ENCODE data around the gene RRP12.

RRP12 gene, protein sequence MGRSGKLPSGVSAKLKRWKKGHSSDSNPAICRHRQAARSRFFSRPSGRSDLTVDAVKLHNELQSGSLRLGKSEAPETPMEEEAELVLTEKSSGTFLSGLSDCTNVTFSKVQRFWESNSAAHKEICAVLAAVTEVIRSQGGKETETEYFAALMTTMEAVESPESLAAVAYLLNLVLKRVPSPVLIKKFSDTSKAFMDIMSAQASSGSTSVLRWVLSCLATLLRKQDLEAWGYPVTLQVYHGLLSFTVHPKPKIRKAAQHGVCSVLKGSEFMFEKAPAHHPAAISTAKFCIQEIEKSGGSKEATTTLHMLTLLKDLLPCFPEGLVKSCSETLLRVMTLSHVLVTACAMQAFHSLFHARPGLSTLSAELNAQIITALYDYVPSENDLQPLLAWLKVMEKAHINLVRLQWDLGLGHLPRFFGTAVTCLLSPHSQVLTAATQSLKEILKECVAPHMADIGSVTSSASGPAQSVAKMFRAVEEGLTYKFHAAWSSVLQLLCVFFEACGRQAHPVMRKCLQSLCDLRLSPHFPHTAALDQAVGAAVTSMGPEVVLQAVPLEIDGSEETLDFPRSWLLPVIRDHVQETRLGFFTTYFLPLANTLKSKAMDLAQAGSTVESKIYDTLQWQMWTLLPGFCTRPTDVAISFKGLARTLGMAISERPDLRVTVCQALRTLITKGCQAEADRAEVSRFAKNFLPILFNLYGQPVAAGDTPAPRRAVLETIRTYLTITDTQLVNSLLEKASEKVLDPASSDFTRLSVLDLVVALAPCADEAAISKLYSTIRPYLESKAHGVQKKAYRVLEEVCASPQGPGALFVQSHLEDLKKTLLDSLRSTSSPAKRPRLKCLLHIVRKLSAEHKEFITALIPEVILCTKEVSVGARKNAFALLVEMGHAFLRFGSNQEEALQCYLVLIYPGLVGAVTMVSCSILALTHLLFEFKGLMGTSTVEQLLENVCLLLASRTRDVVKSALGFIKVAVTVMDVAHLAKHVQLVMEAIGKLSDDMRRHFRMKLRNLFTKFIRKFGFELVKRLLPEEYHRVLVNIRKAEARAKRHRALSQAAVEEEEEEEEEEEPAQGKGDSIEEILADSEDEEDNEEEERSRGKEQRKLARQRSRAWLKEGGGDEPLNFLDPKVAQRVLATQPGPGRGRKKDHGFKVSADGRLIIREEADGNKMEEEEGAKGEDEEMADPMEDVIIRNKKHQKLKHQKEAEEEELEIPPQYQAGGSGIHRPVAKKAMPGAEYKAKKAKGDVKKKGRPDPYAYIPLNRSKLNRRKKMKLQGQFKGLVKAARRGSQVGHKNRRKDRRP (N-terminal part only)

DNA sequence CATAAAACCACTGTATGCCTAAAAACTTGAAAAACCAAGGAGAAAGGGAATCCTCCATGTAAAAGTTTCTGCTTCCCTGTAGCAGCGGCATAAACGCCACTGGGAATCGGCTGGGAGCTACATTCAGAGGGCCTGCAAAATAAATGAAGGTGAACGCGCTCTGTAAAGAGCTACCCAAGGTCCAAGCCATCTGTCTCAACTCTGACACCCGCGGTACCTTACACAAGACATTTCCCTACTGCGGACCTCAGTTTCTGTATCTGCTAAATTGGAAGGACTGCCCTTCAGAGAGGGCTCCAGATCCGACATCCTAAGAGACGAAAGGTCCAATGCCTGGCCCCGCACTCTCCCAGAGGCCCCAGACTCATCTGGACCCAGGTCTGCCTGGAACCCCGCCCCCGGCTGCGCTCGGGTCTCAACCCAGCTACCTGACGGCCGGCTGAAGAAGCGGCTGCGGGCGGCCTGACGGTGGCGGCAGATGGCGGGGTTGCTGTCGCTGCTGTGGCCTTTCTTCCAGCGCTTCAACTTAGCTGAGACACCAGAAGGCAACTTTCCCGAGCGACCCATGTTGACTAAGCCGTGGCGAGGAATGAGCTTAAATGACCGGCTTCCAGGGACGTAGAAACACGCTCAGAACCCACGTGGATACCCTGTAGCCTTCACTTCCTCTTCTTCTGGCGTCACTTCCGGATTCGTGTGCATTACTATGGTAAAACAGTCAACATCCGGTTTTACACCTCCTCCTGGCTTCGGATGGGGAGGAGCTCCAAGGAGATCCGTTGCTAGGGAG, at the start of gene RRP12:
Gene RRP12, minus strand, starts transcription at position 676 of the 790 bp plus-strand sequence. Its CDS starts 109 bp downstream, at position 567.
- H3K9me3 ChIP-seq (ENCODE audit: control insufficient read depth, insufficient read depth, low read length) = no peaks in the 10 kb centered on the region
- peaks cover 36% of the 10 kb centered on the region for H3K36me3 ChIP-seq (ENCODE audit: control insufficient read depth, insufficient read depth, low read length)
- H3K4me1 ChIP-seq (ENCODE audit: control insufficient read depth, insufficient read depth, low read length) = peaks cover 7% of the 10 kb centered on the region
- H3K27ac ChIP-seq (ENCODE audit: low read depth, low read length) = peak within 1 kb of the TSS; percentile 79
- H3K9ac ChIP-seq (ENCODE audit: low read depth, low read length) = peak within 1 kb of the TSS; percentile 65; the same call in 1 of the 2 replicates
- no peaks in the 10 kb centered on the region for H3K27me3 ChIP-seq (ENCODE audit: control insufficient read depth, insufficient read depth, low read length)
- peak within 1 kb of the TSS; percentile 90 for H3K4me3 ChIP-seq (ENCODE audit: low read depth, low read length)

DNA sequence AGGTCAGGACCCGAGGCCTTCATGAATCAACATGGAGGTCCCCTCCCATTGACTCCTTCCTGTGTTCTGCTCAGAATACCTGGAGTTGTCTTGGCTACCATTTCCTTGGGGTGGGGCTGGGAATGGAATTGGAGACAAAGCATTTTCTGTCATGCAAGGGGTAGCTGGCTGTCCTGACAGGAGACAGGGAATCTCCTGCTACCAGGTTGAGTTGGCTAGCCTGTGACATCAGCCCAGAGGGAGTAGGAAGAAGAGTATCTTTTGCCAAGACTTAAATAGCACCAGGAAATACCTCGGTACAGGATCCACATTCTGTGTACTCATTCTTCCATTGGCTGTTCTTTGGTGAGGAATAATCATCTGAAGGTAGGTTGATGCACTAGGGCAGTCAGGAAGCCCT, 49.7 kb upstream of the RRP12 start:
- peaks cover 49% of the 10 kb centered on the region for H3K36me3 ChIP-seq (ENCODE audit: control insufficient read depth, insufficient read depth, low read length)
- no peaks in the 10 kb centered on the region for H3K27me3 ChIP-seq (ENCODE audit: control insufficient read depth, insufficient read depth, low read length)
- H3K4me3 ChIP-seq (ENCODE audit: low read depth, low read length) = no peak overlapping the region
- no peaks in the 10 kb centered on the region; the same call in 1 of the 2 replicates for H3K4me1 ChIP-seq (ENCODE audit: control insufficient read depth, insufficient read depth, low read length)
- no peak overlapping the region for H3K27ac ChIP-seq (ENCODE audit: low read depth, low read length)
- H3K9me3 ChIP-seq (ENCODE audit: control insufficient read depth, insufficient read depth, low read length) = no peaks in the 10 kb centered on the region
- H3K9ac ChIP-seq (ENCODE audit: low read depth, low read length) = no peak overlapping the region

DNA sequence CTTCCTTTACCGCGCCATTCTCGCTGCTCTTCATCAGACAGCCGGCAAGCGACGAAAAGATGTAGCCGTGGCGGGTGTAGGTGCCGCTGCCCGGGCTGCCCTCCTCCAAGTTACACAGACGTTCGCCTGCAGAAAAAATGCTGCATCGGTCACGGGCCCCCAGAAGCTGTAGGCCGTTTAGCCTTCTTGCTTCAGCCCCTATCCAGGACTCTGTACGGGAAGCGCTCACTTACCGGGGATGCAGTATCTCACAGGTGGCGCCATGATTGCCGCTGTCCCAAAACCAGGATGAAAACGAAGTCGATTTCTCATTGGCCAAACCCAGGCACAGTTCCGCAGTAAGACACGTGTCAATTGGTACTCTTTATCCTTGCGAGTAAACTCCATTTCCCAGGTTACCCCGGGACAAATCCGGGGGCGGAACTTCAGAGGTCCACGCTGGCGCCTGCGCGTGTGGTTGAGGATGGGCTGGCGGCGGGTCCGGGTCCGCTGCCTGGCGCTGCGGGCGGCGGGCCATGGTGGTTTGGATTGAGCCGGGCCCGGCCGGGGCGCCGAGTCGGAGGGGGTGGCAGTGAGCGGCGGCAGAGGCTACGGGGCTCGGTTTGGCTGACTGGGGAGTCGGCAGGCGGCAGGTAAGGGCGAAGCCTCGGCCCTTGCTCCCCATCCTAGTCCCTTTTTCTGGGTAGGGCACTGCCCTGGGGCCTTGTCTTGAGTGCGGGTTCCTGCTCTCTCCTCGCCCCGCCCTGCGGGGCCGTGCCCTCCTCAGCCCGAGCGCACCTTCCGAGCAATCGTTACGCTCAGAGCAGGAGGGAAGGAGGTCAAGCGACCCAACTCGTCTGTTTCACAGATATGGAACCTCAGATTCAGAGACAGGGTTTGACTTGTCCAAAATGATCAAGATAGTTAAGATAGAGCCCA, 44.8 kb upstream of the RRP12 start, which contains the start of the genes EXOSC1 and ZDHHC16:
Gene EXOSC1, minus strand, starts transcription at position 285 of the 918 bp plus-strand sequence. Its CDS starts 21 bp downstream, at position 264.
Gene ZDHHC16, plus strand, starts transcription at position 454 of the 918 bp plus-strand sequence. CDS start 5,501 bp downstream, outside the sequence.
- peak within 1 kb of the TSS; percentile 82 for H3K9ac ChIP-seq (ENCODE audit: low read depth, low read length)
- H3K9me3 ChIP-seq (ENCODE audit: control insufficient read depth, insufficient read depth, low read length) = no peaks in the 10 kb centered on the region
- no peaks in the 10 kb centered on the region for H3K27me3 ChIP-seq (ENCODE audit: control insufficient read depth, insufficient read depth, low read length)
- H3K36me3 ChIP-seq (ENCODE audit: control insufficient read depth, insufficient read depth, low read length) = peaks cover 33% of the 10 kb centered on the region
- peaks cover 8% of the 10 kb centered on the region for H3K4me1 ChIP-seq (ENCODE audit: control insufficient read depth, insufficient read depth, low read length)
- H3K27ac ChIP-seq (ENCODE audit: low read depth, low read length) = peak within 1 kb of the TSS; percentile 74
- peak within 1 kb of the TSS; percentile 94 for H3K4me3 ChIP-seq (ENCODE audit: low read depth, low read length)

DNA sequence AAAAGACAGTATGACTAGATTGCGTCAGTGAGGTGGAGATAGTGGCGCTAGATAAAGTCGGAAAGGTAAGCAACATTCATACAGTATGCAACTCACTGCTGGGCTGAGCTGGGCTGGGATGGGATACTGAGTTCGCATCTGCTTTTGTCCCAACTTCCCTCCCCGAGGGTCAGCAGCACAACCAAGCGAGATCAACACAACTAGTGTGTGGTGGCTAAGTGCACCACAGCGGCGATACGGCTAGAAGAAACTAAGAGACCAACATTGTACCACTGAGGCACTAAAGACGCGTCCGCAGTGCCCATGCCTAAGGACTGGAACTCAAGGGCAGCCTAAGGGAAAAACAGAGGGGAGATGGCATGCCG, 44.2 kb upstream of the RRP12 start:
- peak overlapping the region; percentile 67 for H3K9ac ChIP-seq (ENCODE audit: low read depth, low read length)
- H3K9me3 ChIP-seq (ENCODE audit: control insufficient read depth, insufficient read depth, low read length) = no peaks in the 10 kb centered on the region
- H3K27me3 ChIP-seq (ENCODE audit: control insufficient read depth, insufficient read depth, low read length) = no peaks in the 10 kb centered on the region
- H3K27ac ChIP-seq (ENCODE audit: low read depth, low read length) = peak overlapping the region; percentile 71
- peak overlapping the region; percentile 94 for H3K4me3 ChIP-seq (ENCODE audit: low read depth, low read length)
- peaks cover 33% of the 10 kb centered on the region for H3K36me3 ChIP-seq (ENCODE audit: control insufficient read depth, insufficient read depth, low read length)
- peaks cover 8% of the 10 kb centered on the region for H3K4me1 ChIP-seq (ENCODE audit: control insufficient read depth, insufficient read depth, low read length)

DNA sequence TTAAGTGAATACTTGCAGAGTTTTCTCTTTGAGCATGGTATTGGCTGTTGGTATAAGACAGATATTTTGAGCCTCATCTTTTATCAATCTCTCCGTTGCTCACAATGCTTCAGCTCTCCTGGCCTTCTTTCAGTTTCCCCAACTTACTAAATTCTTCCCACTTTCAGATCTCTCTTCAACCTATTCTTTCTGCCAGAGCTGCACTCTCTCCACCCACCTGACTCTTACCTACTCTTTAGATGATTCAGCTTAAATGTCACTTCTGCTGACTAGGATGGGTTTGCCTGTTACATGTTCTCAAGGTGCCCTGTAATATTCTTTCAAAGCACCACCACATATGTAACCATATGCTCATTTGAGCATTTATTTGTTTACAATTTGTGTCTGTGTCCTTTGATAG, 43.1 kb upstream of the RRP12 start:
- no peak overlapping the region for H3K27ac ChIP-seq (ENCODE audit: low read depth, low read length)
- peaks cover 8% of the 10 kb centered on the region for H3K4me1 ChIP-seq (ENCODE audit: control insufficient read depth, insufficient read depth, low read length)
- H3K9me3 ChIP-seq (ENCODE audit: control insufficient read depth, insufficient read depth, low read length) = no peaks in the 10 kb centered on the region
- no peaks in the 10 kb centered on the region for H3K27me3 ChIP-seq (ENCODE audit: control insufficient read depth, insufficient read depth, low read length)
- peaks cover 40% of the 10 kb centered on the region for H3K36me3 ChIP-seq (ENCODE audit: control insufficient read depth, insufficient read depth, low read length)
- H3K4me3 ChIP-seq (ENCODE audit: low read depth, low read length) = peak overlapping the region; percentile 94
- no peak overlapping the region for H3K9ac ChIP-seq (ENCODE audit: low read depth, low read length)

DNA sequence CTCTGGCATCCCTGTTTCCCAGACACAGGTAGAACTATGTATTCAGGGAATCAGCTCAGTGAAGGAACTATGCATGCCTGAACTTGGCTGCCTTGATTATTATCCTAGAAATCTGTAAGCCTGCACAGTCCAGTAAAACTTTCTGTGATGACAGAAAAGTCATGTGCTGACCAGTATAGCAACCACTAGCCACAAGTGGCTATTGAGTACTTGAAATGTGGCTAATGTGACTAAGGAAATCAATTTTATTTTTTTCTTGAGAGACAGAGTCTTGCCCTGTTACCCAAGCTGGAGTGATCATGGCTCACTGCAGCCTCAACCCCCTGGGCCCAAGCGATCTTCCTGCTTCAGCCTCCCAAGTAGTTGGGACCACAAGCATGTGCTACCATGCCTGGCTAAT, 41.1 kb upstream of the RRP12 start:
- no peak overlapping the region for H3K27ac ChIP-seq (ENCODE audit: low read depth, low read length)

DNA sequence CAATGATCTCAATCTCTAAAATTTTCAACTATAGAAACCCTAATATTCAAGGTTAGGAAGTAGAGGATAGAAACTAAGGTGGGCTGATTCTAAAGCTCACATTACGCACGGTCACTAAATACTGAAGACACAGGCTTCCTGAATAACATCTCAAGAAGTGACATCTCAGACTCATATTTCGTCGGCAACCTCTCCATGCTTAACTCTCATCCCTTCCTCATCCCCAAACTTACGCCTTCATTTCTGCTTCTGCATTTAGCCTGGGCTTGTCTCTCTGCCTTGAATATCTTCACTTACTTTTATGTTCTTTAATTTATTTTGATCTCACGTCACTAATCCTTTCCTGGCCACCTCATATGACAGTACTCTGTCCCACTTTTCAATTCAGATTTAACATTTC, 34.1 kb upstream of the RRP12 start:
- Histone ChIP-seq H3K9ac (ENCODE audit: low read depth, low read length) (no peak overlapping the region), H3K9me3 (ENCODE audit: control insufficient read depth, insufficient read depth, low read length) (no peaks in the 10 kb centered on the region), H3K36me3 (ENCODE audit: control insufficient read depth, insufficient read depth, low read length) (peaks cover 83% of the 10 kb centered on the region), H3K27ac (ENCODE audit: low read depth, low read length) (no peak overlapping the region), H3K27me3 (ENCODE audit: control insufficient read depth, insufficient read depth, low read length) (no peaks in the 10 kb centered on the region), H3K4me1 (ENCODE audit: control insufficient read depth, insufficient read depth, low read length) (no peaks in the 10 kb centered on the region), H3K4me3 (ENCODE audit: low read depth, low read length) (no peak overlapping the region)

More for the DNA sequence above, 41.1 kb upstream of the RRP12 start:
- no peak overlapping the region for H3K4me3 ChIP-seq (ENCODE audit: low read depth, low read length)
- no peaks in the 10 kb centered on the region for H3K27me3 ChIP-seq (ENCODE audit: control insufficient read depth, insufficient read depth, low read length)
- peaks cover 8% of the 10 kb centered on the region for H3K4me1 ChIP-seq (ENCODE audit: control insufficient read depth, insufficient read depth, low read length)
- H3K9me3 ChIP-seq (ENCODE audit: control insufficient read depth, insufficient read depth, low read length) = no peaks in the 10 kb centered on the region
- H3K9ac ChIP-seq (ENCODE audit: low read depth, low read length) = no peak overlapping the region
- peaks cover 57% of the 10 kb centered on the region for H3K36me3 ChIP-seq (ENCODE audit: control insufficient read depth, insufficient read depth, low read length)

DNA sequence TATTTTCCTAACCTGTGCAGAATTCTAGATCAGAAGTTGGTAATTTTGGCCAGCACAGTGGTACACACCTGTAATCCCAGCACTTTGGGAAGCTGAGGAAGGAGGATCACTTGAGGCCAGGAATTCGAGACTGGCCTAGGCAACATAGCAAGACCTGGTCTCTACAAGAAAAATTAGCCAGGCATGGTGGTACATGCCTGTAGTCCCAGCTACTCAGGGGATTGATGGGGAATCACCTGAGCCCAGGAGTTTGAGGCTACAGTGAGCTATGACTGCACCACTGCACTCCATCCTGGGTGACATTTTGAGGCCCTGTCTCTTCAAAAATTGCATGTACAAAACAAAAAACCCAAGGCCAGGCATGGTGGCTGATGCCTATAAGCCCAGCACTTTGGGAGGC, 33.4 kb upstream of the RRP12 start:
- Histone ChIP-seq H3K4me1 (ENCODE audit: control insufficient read depth, insufficient read depth, low read length) (no peaks in the 10 kb centered on the region), H3K27me3 (ENCODE audit: control insufficient read depth, insufficient read depth, low read length) (no peaks in the 10 kb centered on the region), H3K4me3 (ENCODE audit: low read depth, low read length) (no peak overlapping the region), H3K9ac (ENCODE audit: low read depth, low read length) (no peak overlapping the region), H3K27ac (ENCODE audit: low read depth, low read length) (peak overlapping the region; percentile 0), H3K36me3 (ENCODE audit: control insufficient read depth, insufficient read depth, low read length) (peaks cover 86% of the 10 kb centered on the region), H3K9me3 (ENCODE audit: control insufficient read depth, insufficient read depth, low read length) (no peaks in the 10 kb centered on the region)

DNA sequence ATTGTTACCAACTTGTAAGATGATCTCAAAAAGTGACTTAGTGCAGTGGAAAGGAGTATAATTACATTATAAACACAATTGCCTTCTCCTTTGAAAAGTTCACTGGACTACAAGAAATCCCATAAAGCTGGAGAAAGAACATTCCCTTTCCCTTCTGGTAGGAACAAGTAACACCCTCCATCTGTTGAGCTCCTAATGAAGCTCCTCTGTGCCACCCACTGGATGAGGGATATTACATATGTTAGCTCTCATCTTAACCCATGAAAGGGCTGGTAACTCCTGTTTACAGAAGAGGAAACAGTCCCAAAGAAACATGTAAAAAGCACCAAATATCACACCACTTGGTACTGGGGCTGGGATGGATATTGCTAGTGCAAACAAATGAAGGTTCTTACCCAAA, 32.9 kb upstream of the RRP12 start:
- no peaks in the 10 kb centered on the region for H3K27me3 ChIP-seq (ENCODE audit: control insufficient read depth, insufficient read depth, low read length)
- H3K4me1 ChIP-seq (ENCODE audit: control insufficient read depth, insufficient read depth, low read length) = no peaks in the 10 kb centered on the region
- H3K9ac ChIP-seq (ENCODE audit: low read depth, low read length) = no peak overlapping the region
- H3K9me3 ChIP-seq (ENCODE audit: control insufficient read depth, insufficient read depth, low read length) = no peaks in the 10 kb centered on the region
- no peak overlapping the region for H3K4me3 ChIP-seq (ENCODE audit: low read depth, low read length)
- H3K27ac ChIP-seq (ENCODE audit: low read depth, low read length) = peak overlapping the region; percentile 0
- H3K36me3 ChIP-seq (ENCODE audit: control insufficient read depth, insufficient read depth, low read length) = peaks cover 86% of the 10 kb centered on the region
